GM12878 (cell line): Measurements from ENCODE around the gene AKAP9.

Experiments
- RCOR1 ChIP-seq: conservative IDR thresholded peaks from 2 replicates; pipeline ENCODE4 v1.6.1; 2012; ENCODE audit warnings: low read depth, low read length, improper control_type of control experiment
- TF ChIP-seq, protein P1 (sequence below): fragments of 450-650 bp; IDR thresholded peaks from 2 replicates; pipeline ENCODE4 v1.6.1; 2017; ENCODE audit warnings: mild to moderate bottlenecking, moderate library complexity

DNA sequence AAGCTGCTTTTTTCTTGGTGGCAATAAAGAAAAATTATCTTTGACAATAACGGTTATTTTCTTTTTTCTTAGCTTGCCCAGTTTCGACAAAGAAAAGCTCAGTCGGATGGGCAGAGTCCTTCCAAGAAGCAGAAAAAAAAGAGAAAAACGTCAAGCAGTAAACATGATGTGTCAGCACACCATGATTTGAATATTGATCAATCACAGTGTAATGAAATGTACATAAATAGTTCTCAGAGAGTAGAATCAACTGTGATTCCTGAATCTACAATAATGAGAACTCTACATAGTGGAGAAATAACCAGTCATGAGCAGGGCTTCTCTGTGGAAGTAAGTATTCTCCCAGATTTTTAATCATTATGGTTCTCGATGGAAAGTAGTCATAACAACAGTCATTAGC is 33.0 kb downstream of the AKAP9 start:
- TF ChIP-seq, protein P1, sequence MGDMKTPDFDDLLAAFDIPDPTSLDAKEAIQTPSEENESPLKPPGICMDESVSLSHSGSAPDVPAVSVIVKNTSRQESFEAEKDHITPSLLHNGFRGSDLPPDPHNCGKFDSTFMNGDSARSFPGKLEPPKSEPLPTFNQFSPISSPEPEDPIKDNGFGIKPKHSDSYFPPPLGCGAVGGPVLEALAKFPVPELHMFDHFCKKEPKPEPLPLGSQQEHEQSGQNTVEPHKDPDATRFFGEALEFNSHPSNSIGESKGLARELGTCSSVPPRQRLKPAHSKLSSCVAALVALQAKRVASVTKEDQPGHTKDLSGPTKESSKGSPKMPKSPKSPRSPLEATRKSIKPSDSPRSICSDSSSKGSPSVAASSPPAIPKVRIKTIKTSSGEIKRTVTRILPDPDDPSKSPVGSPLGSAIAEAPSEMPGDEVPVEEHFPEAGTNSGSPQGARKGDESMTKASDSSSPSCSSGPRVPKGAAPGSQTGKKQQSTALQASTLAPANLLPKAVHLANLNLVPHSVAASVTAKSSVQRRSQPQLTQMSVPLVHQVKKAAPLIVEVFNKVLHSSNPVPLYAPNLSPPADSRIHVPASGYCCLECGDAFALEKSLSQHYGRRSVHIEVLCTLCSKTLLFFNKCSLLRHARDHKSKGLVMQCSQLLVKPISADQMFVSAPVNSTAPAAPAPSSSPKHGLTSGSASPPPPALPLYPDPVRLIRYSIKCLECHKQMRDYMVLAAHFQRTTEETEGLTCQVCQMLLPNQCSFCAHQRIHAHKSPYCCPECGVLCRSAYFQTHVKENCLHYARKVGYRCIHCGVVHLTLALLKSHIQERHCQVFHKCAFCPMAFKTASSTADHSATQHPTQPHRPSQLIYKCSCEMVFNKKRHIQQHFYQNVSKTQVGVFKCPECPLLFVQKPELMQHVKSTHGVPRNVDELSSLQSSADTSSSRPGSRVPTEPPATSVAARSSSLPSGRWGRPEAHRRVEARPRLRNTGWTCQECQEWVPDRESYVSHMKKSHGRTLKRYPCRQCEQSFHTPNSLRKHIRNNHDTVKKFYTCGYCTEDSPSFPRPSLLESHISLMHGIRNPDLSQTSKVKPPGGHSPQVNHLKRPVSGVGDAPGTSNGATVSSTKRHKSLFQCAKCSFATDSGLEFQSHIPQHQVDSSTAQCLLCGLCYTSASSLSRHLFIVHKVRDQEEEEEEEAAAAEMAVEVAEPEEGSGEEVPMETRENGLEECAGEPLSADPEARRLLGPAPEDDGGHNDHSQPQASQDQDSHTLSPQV, result no peak
- no peak for TF ChIP-seq RCOR1
